ENCODE data around the gene GPNMB. TPM values are rescaled to one million over a fixed set of nuclear protein-coding genes. Genes with fewer than 3 reads are reported as not detected.
"Not testable (repeated sequence)": the region's sequence is repeated elsewhere in the genome, so short reads cannot be mapped to it uniquely, and the experiment has no call there.

The GPNMB gene
- total and polyA plus RNA-seq, 2 of the 13 experiments (the other 11 are each of a cell fraction or from before 2014, with no cell fraction given), result 1.1 to 1.6 TPM

GRCh38 chr7:23224364-23224763, 22.2 kb upstream of the GPNMB start:
- H3K4me1 ChIP-seq (ENCODE audit: insufficient read depth, low read length); CTCF ChIA-PET (ENCODE audit: low intra/inter-chr PET ratio, low total read pairs); FAIRE-seq; H3K79me2 ChIP-seq (ENCODE audit: insufficient read depth, low read length); H3K36me3 ChIP-seq (replicated peaks in 1 of 2; ENCODE audit: control insufficient read depth in 1 of 2, insufficient read depth in 2 of 2, low read length in 2 of 2); in situ Hi-C loops (cut with HindIII; ENCODE audit: extremely low pct_ligation_motif_present, low pct_unique_long_range_greater_than_20kb); H3K27me3 ChIP-seq (ENCODE audit: control insufficient read depth in 1 of 2, insufficient read depth in 2 of 2, low read length in 2 of 2); H2AFZ ChIP-seq (ENCODE audit: low read length); intact Hi-C loops (cut with micrococcal nuclease; ENCODE audit: unreplicated experiment); H4K20me1 ChIP-seq (ENCODE audit: insufficient read depth, low read length); H3K27ac ChIP-seq (ENCODE audit: extremely low read length, insufficient read depth, low read length); H3K4me2 ChIP-seq (ENCODE audit: low read depth, low read length); H3K9ac ChIP-seq (ENCODE audit: insufficient read depth, low read depth, low read length); POLR2A ChIA-PET; H3K9me3 ChIP-seq (ENCODE audit: low read length); H3K4me3 ChIP-seq (replicated peaks in 1 of 3; ENCODE audit: insufficient read depth in 1 of 3, low read depth in 2 of 3, low read length in 3 of 3); ATAC-seq; BruUV-seq (replicated peaks); DNase-seq (ENCODE audit: low spot score): not testable (repeated sequence)
- 48% methylated on average over 4 of the region's 4 CpGs for WGBS (ENCODE audit: low lambda C conversion rate)

- no peaks in the 10 kb centered on the region for H4K20me1 ChIP-seq (ENCODE audit: insufficient read depth, low read length)
- CTCF ChIA-PET (ENCODE audit: low intra/inter-chr PET ratio, low total read pairs), result no interaction called here
- H3K4me3 ChIP-seq (replicated peaks in 1 of 3; ENCODE audit: insufficient read depth in 1 of 3, low read depth in 2 of 3, low read length in 3 of 3), result no peak overlapping the region
- in situ Hi-C loops (cut with HindIII; ENCODE audit: extremely low pct_ligation_motif_present, low pct_unique_long_range_greater_than_20kb), result no loop called here
- peaks cover 9% of the 10 kb centered on the region; the same call in 1 of the 2 replicates for H3K4me1 ChIP-seq (ENCODE audit: insufficient read depth, low read length)
- POLR2A ChIA-PET, result no interaction called here
- intact Hi-C loops (cut with micrococcal nuclease; ENCODE audit: unreplicated experiment), result no loop called here
- ATAC-seq (no peak), DNase-seq (ENCODE audit: low spot score) (no peak), FAIRE-seq (no peak)
- no TSS peak for BruUV-seq (replicated peaks)
- no peaks in the 10 kb centered on the region for H3K9me3 ChIP-seq (ENCODE audit: low read length)
- no peak overlapping the region for H3K27ac ChIP-seq (ENCODE audit: extremely low read length, insufficient read depth, low read length)
- no peaks in the 10 kb centered on the region for H3K79me2 ChIP-seq (ENCODE audit: insufficient read depth, low read length)
- no peak overlapping the region for H3K9ac ChIP-seq (ENCODE audit: insufficient read depth, low read depth, low read length)
- TF ChIP-seq BRCA1 (CRISPR knock-in tag; IDR thresholded peaks at IDR 0.05) (no peak), ZNF558 (CRISPR knock-in tag; IDR thresholded peaks at IDR 0.05; ENCODE audit: borderline replicate concordance) (no peak), CCDC6 (CRISPR knock-in tag; IDR thresholded peaks at IDR 0.05) (no peak), PRPF4 (IDR thresholded peaks at IDR 0.05; ENCODE audit: low read depth, low read length, poor library complexity, severe bottlenecking) (no peak), MED13 (CRISPR knock-in tag; IDR thresholded peaks at IDR 0.05) (no peak), HMGA1 (CRISPR knock-in tag; conservative IDR thresholded peaks at IDR 0.05) (no peak), KDM5A (IDR thresholded peaks at IDR 0.05; ENCODE audit: borderline replicate concordance, low read length) (no peak), NR1H2 (CRISPR knock-in tag; IDR thresholded peaks at IDR 0.05; ENCODE audit: borderline replicate concordance, low read depth) (no peak), NFIB (CRISPR knock-in tag; IDR thresholded peaks at IDR 0.05; ENCODE audit: borderline replicate concordance) (no peak)
- no peak overlapping the region for H2AFZ ChIP-seq (ENCODE audit: low read length)
- WGBS (ENCODE audit: low lambda C conversion rate), result 35% methylated on average over 4 of the region's 4 CpGs
- H3K4me2 ChIP-seq (ENCODE audit: low read depth, low read length), result no peak overlapping the region
- no peaks in the 10 kb centered on the region for H3K27me3 ChIP-seq (ENCODE audit: control insufficient read depth in 1 of 2, insufficient read depth in 2 of 2, low read length in 2 of 2)
- no peaks in the 10 kb centered on the region for H3K36me3 ChIP-seq (replicated peaks in 1 of 2; ENCODE audit: control insufficient read depth in 1 of 2, insufficient read depth in 2 of 2, low read length in 2 of 2)
Measured at GRCh38 chr7:23226844-23227450, 19.6 kb upstream of the GPNMB start.

Data from HepG2 (cell line).